GM10266 (cell line): ENCODE measurements around the gene GMEB2.

Experiments used
- DNase-seq: peaks from one replicate; pipeline ENCODE4 v3.0.0; 2012; ENCODE audit errors: extremely low spot score
- TF ChIP-seq, protein P1 (sequence below): IDR thresholded peaks from 2 replicates; pipeline ENCODE4 v1.5.1; 2012; ENCODE audit warnings: mild to moderate bottlenecking, low read depth; ENCODE audit not compliant: control insufficient read depth, insufficient read depth; ENCODE audit errors: missing control alignments

Gene GMEB2

GRCh38 chr20:63540417-63541186 lies 86.3 kb downstream of the GMEB2 start:
- no peak for DNase-seq

DNA sequence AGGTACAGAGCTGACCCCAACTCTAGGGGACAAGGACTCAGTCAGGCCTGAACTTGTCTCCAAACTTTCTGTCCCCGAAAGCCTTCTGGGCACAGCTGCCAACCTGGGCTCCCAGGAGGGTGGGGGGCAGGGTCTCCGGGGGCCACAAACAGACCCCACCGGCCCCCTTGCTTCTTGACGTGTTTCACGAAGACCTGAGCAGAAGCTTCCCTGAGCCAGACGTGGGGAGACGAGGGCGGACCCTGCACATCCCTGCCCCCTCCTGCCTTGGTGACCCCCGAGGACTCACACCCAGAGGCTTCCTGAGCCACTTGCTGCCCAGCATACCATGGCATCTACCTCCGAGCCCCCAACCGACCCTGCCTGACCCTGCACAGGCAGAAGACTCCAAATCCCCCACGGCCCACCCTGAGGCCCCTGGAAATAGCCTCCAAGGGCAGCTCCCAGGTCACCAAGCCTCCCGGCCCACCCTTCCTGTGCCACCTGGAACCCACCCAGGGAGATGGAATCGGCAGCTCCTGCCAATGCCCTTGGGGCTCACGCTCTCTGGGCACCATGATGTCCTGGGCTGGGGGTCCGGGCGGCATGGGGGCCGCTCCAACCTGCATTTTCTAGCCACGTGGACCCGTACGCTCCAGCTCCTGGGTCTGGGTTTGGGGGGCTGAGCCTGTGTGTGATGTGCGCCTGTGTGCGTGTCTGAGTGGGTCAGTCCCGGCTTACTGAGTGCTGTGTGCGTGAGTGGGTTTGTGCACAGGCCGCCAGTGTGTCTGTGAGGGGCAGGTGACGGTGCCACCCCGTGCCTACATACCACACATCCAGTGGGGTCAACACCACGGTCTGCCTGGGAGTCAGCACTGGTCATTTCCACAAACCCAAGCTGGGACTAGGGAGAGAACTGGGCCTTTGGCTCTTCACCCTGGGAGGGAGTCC lies 87.2 kb downstream of the GMEB2 start:
- DNase-seq: no peak
- TF ChIP-seq, protein P1, sequence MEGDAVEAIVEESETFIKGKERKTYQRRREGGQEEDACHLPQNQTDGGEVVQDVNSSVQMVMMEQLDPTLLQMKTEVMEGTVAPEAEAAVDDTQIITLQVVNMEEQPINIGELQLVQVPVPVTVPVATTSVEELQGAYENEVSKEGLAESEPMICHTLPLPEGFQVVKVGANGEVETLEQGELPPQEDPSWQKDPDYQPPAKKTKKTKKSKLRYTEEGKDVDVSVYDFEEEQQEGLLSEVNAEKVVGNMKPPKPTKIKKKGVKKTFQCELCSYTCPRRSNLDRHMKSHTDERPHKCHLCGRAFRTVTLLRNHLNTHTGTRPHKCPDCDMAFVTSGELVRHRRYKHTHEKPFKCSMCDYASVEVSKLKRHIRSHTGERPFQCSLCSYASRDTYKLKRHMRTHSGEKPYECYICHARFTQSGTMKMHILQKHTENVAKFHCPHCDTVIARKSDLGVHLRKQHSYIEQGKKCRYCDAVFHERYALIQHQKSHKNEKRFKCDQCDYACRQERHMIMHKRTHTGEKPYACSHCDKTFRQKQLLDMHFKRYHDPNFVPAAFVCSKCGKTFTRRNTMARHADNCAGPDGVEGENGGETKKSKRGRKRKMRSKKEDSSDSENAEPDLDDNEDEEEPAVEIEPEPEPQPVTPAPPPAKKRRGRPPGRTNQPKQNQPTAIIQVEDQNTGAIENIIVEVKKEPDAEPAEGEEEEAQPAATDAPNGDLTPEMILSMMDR: no peak

More at GRCh38 chr20:63540417-63541186, 86.3 kb downstream of the GMEB2 start:
- TF ChIP-seq, protein P1: no peak

DNA sequence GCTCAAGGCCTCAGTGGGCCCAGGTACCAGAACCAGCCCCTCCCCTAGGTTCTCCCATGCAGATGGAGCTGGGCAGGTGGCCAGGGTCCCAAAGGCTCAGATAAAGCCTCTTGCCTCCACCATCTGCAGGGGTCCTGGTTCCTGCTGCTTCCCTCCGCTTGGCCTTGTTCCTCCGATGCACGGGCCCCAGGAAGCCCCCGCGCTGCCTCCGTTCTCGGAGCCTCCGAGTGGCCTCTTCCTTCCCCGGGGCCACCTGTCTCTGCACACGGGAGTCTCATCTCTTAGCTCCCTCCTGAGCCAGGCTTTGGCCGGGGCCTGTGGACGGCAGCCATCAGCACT lies 87.8 kb downstream of the GMEB2 start:
- TF ChIP-seq, protein P1: no peak
- DNase-seq: no peak

DNA sequence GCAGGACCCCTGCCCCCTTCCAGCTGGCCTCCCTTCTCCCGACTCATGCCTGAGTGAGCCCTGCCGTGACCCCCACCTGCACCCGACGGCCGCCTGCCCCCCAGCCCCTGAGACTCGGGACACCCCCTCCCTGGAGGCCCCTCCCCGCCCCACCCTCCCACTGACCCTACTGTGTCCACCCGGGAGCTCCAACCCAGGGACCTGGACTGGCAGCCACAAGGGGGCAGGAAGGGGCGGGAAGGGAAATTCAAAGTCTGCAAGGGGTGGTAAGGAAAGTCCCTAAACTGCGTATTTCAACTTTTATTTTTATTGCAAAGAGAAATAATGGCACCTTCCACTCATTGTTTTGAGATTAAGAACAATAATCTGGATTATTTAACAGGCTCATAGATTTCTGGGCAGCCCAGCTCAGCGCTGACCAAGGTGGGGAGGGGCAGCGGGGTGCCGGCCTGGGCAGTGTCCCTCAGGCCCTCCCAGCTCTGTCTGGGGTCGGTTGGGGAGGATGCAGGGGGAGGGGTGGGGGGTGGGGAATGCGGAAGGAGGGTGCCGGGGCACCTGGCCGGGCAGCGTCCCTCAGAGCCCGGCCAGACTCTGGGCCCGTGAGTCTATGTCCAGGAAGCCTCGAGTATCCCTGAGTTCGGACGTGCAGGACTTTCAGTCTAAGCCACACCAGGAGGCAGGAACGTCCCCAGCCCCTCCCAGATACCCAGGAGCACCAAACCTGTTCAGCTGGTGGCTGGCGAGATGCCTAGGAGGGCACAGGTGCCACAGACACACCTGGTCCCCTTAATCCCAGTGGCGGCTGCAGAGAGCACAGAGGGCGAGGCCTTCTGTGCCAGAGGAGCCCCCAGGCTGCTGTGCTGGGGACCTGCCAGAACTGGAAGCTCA lies 88.5 kb downstream of the GMEB2 start:
- TF ChIP-seq, protein P1: peak; percentile 22
- DNase-seq: peak; percentile 76
